ENCODE results near the gene ASB6. TPM values are rescaled to one million over a fixed set of nuclear protein-coding genes. Genes with fewer than 3 reads are reported as not detected.

ASB6 gene
- total and polyA plus RNA-seq, 2 of the 13 experiments (the other 11 are each of a cell fraction or from before 2014, with no cell fraction given), result 8.2 to 8.4 TPM

DNA sequence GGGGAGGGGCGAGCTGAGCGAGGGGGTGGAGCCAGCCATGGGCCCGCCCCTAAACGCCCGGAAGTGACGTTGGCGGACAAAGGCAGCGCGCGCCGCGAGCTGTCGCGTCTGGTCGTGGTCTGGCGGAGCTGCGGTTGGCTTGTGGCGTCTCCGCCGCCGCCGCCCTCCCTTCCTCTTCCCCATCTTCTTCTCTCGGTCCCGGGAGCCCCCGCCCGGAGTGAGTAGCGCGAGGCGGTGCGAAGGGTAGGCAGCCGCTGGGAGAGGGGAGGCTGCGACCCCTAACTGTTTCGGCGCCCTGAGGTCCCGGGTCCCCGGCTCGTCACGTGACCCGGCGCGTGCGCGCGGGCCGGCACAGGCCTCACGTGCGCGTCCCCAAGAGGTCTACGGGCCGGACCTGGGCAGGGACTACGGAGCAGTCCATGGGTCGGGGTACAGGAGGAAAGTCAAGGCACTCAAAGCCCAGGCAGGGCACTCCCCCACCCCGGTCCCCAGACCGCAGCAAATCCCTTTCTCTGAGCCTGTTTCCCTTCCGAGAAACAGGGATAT, 15.8 kb downstream of the ASB6 start, which contains the start of gene NTMT1 (continued):
- TF ChIP-seq, protein P1, sequence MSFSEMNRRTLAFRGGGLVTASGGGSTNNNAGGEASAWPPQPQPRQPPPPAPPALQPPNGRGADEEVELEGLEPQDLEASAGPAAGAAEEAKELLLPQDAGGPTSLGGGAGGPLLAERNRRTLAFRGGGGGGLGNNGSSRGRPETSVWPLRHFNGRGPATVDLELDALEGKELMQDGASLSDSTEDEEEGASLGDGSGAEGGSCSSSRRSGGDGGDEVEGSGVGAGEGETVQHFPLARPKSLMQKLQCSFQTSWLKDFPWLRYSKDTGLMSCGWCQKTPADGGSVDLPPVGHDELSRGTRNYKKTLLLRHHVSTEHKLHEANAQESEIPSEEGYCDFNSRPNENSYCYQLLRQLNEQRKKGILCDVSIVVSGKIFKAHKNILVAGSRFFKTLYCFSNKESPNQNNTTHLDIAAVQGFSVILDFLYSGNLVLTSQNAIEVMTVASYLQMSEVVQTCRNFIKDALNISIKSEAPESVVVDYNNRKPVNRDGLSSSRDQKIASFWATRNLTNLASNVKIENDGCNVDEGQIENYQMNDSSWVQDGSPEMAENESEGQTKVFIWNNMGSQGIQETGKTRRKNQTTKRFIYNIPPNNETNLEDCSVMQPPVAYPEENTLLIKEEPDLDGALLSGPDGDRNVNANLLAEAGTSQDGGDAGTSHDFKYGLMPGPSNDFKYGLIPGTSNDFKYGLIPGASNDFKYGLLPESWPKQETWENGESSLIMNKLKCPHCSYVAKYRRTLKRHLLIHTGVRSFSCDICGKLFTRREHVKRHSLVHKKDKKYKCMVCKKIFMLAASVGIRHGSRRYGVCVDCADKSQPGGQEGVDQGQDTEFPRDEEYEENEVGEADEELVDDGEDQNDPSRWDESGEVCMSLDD (CRISPR knock-in tag; IDR thresholded peaks at IDR 0.05; ENCODE audit: borderline replicate concordance), result peak; percentile 60; the same call in 1 of the 2 replicates
- no peak for TF ChIP-seq ZNF296 (CRISPR knock-in tag; conservative IDR thresholded peaks at IDR 0.05)
- TF ChIP-seq, protein P2, sequence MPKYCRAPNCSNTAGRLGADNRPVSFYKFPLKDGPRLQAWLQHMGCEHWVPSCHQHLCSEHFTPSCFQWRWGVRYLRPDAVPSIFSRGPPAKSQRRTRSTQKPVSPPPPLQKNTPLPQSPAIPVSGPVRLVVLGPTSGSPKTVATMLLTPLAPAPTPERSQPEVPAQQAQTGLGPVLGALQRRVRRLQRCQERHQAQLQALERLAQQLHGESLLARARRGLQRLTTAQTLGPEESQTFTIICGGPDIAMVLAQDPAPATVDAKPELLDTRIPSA (CRISPR knock-in tag; IDR thresholded peaks at IDR 0.05; ENCODE audit: borderline replicate concordance), result no peak
- TF ChIP-seq ZNF839 (CRISPR knock-in tag; IDR thresholded peaks at IDR 0.05; ENCODE audit: borderline replicate concordance), result no peak
- TF ChIP-seq, protein P3, sequence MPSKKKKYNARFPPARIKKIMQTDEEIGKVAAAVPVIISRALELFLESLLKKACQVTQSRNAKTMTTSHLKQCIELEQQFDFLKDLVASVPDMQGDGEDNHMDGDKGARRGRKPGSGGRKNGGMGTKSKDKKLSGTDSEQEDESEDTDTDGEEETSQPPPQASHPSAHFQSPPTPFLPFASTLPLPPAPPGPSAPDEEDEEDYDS (CRISPR knock-in tag; IDR thresholded peaks at IDR 0.05), result peak; percentile 52
- TF ChIP-seq, protein P4, sequence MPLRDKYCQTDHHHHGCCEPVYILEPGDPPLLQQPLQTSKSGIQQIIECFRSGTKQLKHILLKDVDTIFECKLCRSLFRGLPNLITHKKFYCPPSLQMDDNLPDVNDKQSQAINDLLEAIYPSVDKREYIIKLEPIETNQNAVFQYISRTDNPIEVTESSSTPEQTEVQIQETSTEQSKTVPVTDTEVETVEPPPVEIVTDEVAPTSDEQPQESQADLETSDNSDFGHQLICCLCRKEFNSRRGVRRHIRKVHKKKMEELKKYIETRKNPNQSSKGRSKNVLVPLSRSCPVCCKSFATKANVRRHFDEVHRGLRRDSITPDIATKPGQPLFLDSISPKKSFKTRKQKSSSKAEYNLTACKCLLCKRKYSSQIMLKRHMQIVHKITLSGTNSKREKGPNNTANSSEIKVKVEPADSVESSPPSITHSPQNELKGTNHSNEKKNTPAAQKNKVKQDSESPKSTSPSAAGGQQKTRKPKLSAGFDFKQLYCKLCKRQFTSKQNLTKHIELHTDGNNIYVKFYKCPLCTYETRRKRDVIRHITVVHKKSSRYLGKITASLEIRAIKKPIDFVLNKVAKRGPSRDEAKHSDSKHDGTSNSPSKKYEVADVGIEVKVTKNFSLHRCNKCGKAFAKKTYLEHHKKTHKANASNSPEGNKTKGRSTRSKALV (CRISPR knock-in tag; IDR thresholded peaks at IDR 0.05), result no peak; the same call in 1 of the 2 replicates
- TF ChIP-seq ZNF263 (CRISPR knock-in tag; IDR thresholded peaks at IDR 0.05), result peak; percentile 44
- peak; percentile 82 to 95 for TF ChIP-seq POLR2A (IDR thresholded peaks at IDR 0.05; ENCODE audit: insufficient read depth in 1 of 2, low read depth in 2 of 2, low read length in 2 of 2)
- TF ChIP-seq GTF2F1 (IDR thresholded peaks at IDR 0.05; ENCODE audit: low read length), result no peak
- no peak; the same call in 1 of the 2 replicates for TF ChIP-seq ZNF274 (CRISPR knock-in tag; IDR thresholded peaks at IDR 0.05)
- TF ChIP-seq, protein P5, sequence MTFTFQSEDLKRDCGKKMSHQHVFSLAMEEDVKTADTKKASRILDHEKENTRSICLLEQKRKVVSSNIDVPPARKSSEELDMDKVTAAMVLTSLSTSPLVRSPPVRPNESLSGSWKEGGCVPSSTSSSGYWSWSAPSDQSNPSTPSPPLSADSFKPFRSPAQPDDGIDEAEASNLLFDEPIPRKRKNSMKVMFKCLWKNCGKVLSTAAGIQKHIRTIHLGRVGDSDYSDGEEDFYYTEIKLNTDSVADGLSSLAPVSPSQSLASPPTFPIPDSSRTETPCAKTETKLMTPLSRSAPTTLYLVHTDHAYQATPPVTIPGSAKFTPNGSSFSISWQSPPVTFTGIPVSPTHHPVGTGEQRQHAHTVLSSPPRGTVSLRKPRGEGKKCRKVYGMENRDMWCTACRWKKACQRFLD (CRISPR knock-in tag; IDR thresholded peaks at IDR 0.05; ENCODE audit: borderline replicate concordance), result peak; percentile 76; the same call in 1 of the 2 replicates
- no peak for TF ChIP-seq KDM6A (CRISPR knock-in tag; IDR thresholded peaks at IDR 0.05; ENCODE audit: low read depth)
- peak; percentile 46; the same call in 1 of the 2 replicates for TF ChIP-seq FOSL2 (CRISPR knock-in tag; IDR thresholded peaks at IDR 0.05)
- no peak for TF ChIP-seq TBX3 (IDR thresholded peaks at IDR 0.05; ENCODE audit: borderline replicate concordance)
- no peak for TF ChIP-seq ZNF550 (CRISPR knock-in tag; IDR thresholded peaks at IDR 0.05; ENCODE audit: borderline replicate concordance)
- TF ChIP-seq ADNP (CRISPR knock-in tag; IDR thresholded peaks at IDR 0.05), result no peak
- no peak; the same call in 1 of the 2 replicates for TF ChIP-seq TMF1 (CRISPR knock-in tag; IDR thresholded peaks at IDR 0.05; ENCODE audit: low read depth)
- 0 out of 2 replicates have a peak, but pooled peaks have one; percentile 11 for TF ChIP-seq SOX13 (IDR thresholded peaks at IDR 0.05)
- TF ChIP-seq SOX13 (CRISPR knock-in tag; conservative IDR thresholded peaks at IDR 0.05 in 1 of 2, IDR thresholded peaks at IDR 0.05 in 1 of 2), result no peak
- TF ChIP-seq, protein P6, sequence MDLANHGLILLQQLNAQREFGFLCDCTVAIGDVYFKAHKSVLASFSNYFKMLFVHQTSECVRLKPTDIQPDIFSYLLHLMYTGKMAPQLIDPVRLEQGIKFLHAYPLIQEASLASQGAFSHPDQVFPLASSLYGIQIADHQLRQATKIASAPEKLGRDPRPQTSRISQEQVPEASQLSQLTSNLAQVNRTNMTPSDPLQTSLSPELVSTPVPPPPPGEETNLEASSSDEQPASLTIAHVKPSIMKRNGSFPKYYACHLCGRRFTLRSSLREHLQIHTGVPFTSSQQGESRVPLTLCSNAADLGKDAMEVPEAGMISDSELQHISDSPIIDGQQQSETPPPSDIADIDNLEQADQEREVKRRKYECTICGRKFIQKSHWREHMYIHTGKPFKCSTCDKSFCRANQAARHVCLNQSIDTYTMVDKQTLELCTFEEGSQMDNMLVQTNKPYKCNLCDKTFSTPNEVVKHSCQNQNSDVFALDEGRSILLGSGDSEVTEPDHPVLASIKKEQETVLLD (CRISPR knock-in tag; IDR thresholded peaks at IDR 0.05; ENCODE audit: low read depth), result peak; percentile 50; the same call in 1 of the 2 replicates
- TF ChIP-seq RCOR2 (CRISPR knock-in tag; IDR thresholded peaks at IDR 0.05), result no peak
- peak; percentile 95 for TF ChIP-seq ARNTL (CRISPR knock-in tag; IDR thresholded peaks at IDR 0.05)
- TF ChIP-seq RORA (CRISPR knock-in tag; IDR thresholded peaks at IDR 0.05), result no peak
